ENCODE results near the gene KCNT1. TPM values are rescaled to one million over a fixed set of nuclear protein-coding genes. Genes with fewer than 3 reads are reported as not detected.

Gene KCNT1
- total RNA-seq, 6 experiments from 2014 or later, result not detected

- H3K4me1 Mint-ChIP-seq (ENCODE audit: low read depth), result no peaks in the 10 kb centered on the region
- no peak for TF ChIP-seq CTCF (IDR thresholded peaks at IDR 0.05)
- no peaks in the 10 kb centered on the region for H3K36me3 Mint-ChIP-seq (ENCODE audit: low read depth)
- H3K9me3 Mint-ChIP-seq, result no peaks in the 10 kb centered on the region
- DNase-seq, result no peak
- H3K27me3 Mint-ChIP-seq (ENCODE audit: insufficient read depth), result peaks cover 25% of the 10 kb centered on the region
- no peak overlapping the region for H3K4me3 Mint-ChIP-seq
- no peak overlapping the region for H3K27ac Mint-ChIP-seq
These were observed 9.9 kb downstream of the KCNT1 start for GRCh38 chr9:135711881-135712280.

GRCh38 chr9:135712613-135713295 lies 10.8 kb downstream of the KCNT1 start:
- Mint-ChIP-seq H3K9me3 (no peaks in the 10 kb centered on the region), H3K4me3 (no peak overlapping the region), H3K4me1 (ENCODE audit: low read depth) (no peaks in the 10 kb centered on the region), H3K36me3 (ENCODE audit: low read depth) (no peaks in the 10 kb centered on the region), H3K27ac (no peak overlapping the region), H3K27me3 (ENCODE audit: insufficient read depth) (peaks cover 28% of the 10 kb centered on the region)
- no peak for DNase-seq
- TF ChIP-seq CTCF (IDR thresholded peaks at IDR 0.05), result no peak

GRCh38 chr9:135714242-135715055 lies 12.5 kb downstream of the KCNT1 start:
- Mint-ChIP-seq H3K27me3 (ENCODE audit: insufficient read depth) (peaks cover 21% of the 10 kb centered on the region), H3K4me1 (ENCODE audit: low read depth) (no peaks in the 10 kb centered on the region), H3K36me3 (ENCODE audit: low read depth) (no peaks in the 10 kb centered on the region), H3K27ac (no peak overlapping the region), H3K4me3 (no peak overlapping the region), H3K9me3 (no peaks in the 10 kb centered on the region)
- no peak for TF ChIP-seq CTCF (IDR thresholded peaks at IDR 0.05)
- no peak for DNase-seq

DNA sequence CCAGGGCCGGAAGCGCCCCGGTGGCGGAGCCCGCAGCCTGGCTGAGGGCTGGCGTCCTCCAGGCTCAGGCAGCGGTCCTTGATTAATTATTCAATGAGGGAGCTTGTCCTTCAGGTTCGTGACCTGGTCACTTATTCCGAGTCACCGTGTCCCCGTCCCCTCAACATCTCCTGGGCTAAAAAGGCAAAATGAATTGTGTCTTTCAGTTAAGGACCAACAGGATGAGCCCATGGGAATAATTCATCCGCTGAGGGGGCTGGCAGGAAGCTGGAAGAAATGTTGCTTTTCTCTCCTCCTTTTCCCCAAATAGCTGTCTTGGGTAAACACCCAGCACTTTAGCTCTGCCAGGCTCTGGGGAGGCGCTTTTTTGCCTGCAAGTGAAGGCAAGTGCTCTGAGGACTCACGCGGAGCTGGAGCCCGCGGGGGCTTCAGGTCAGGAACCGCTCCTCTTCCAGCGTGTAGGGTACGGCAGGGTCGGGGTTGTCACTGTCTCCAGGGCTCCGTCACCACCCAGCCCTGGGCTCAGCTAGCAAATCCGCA lies 13.1 kb downstream of the KCNT1 start:
- TF ChIP-seq CTCF (IDR thresholded peaks at IDR 0.05), result no peak
- no peak overlapping the region for H3K27ac Mint-ChIP-seq
- H3K27me3 Mint-ChIP-seq (ENCODE audit: insufficient read depth), result peaks cover 21% of the 10 kb centered on the region
- no peak for DNase-seq
- no peaks in the 10 kb centered on the region for H3K36me3 Mint-ChIP-seq (ENCODE audit: low read depth)
- H3K4me1 Mint-ChIP-seq (ENCODE audit: low read depth), result no peaks in the 10 kb centered on the region
- H3K4me3 Mint-ChIP-seq, result no peak overlapping the region
- no peaks in the 10 kb centered on the region for H3K9me3 Mint-ChIP-seq

DNA sequence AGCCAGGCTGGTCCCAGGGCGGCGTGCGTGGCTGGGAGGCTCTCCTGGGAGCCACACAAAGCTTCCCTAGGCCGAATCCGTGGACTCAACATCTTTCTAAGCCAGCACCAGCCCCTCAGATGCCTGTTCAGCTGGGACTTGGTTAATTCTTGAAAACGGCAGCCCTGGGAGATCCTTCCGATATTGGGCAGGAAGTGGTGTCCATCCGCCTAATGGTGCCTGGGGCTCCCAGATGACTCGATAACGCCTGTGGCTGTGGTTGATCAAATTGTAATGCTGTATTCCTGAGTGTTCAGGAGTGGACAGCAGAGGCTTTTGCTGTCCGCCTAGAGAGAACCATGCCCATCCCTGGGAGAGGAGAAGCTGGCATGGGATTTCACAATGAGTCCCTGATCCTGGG lies 14.1 kb downstream of the KCNT1 start:
- no peaks in the 10 kb centered on the region for H3K9me3 Mint-ChIP-seq
- no peak overlapping the region for H3K4me3 Mint-ChIP-seq
- H3K4me1 Mint-ChIP-seq (ENCODE audit: low read depth), result no peaks in the 10 kb centered on the region
- H3K27me3 Mint-ChIP-seq (ENCODE audit: insufficient read depth), result peaks cover 15% of the 10 kb centered on the region
- no peak overlapping the region for H3K27ac Mint-ChIP-seq
- DNase-seq, result no peak
- no peaks in the 10 kb centered on the region for H3K36me3 Mint-ChIP-seq (ENCODE audit: low read depth)
- TF ChIP-seq CTCF (IDR thresholded peaks at IDR 0.05), result no peak
